Mucosa of descending colon (tissue), 3 donors: Measurements from ENCODE around the gene HLA-E. TPM values are rescaled to one million over a fixed set of nuclear protein-coding genes. Genes with fewer than 3 reads are reported as not detected.
A peak's percentile ranks its signal among the peaks of the same experiment; 100 is the strongest.
"Not testable (repeated sequence)": the region's sequence is repeated elsewhere in the genome, so short reads cannot be mapped to it uniquely, and the experiment has no call there.

Experiments
- ATAC-seq: fragments of 200-7000 bp; cut with Tn5 transposase; one replicate; pipeline ENCODE4 v1.9.1; 2020; ENCODE audit warnings: mild to moderate bottlenecking, moderate library complexity
- DNase-seq, 3 donors: peaks; one replicate each; pipeline ENCODE4 v3.0.0-alpha.2; 2020
- H3K36me3 ChIP-seq: fragments of 200-600 bp; one replicate; pipeline ENCODE4 v1.8.0; 2021; ENCODE audit warnings: low read depth, mild to moderate bottlenecking
- H3K4me1 ChIP-seq: fragments of 200-600 bp; one replicate; pipeline ENCODE4 v1.8.0; 2021; ENCODE audit warnings: low read depth, mild to moderate bottlenecking
- H3K4me3 ChIP-seq: fragments of 200-600 bp; one replicate; pipeline ENCODE4 v1.8.0; 2021; ENCODE audit warnings: mild to moderate bottlenecking
- H3K9me3 ChIP-seq: fragments of 200-600 bp; one replicate; pipeline ENCODE4 v1.8.0; 2021; ENCODE audit warnings: mild to moderate bottlenecking
- intact Hi-C, 2 donors: fragments of 100-400 bp; cut with DNase I in 1 of 2; cut with micrococcal nuclease in 1 of 2; formaldehyde crosslinking; loops; one replicate each; pipeline versions ENCODE4 v1.11.0 to v1.11.1; 2022; cut with DNase I, micrococcal nuclease
- total RNA-seq, 3 donors: library from RNA; stranded (reverse); fragmentation: NEBNext Ultra II Directional in 2 of 3; extraction: Animal tissue kit (Norgen Biotek cat#: 25700) in 2 of 3; gene quantifications; one replicate each; pipeline versions ENCODE4 v1.2.1 to v1.2.4, GENCODE V29; 2021 to 2023
- TF ChIP-seq, protein P1 (sequence below): fragments of 200-600 bp; IDR thresholded peaks from one replicate; pipeline ENCODE4 v1.8.0; 2022; ENCODE audit warnings: antibody characterized with exemption, mild to moderate bottlenecking
- donor health status: DM: no; HTN: no; CAD: no; lungs with moderate emphysema.
- donor health status: DM: no; HTN: no; CAD: no.
- donor health status: DM: no; HTN: yes; CAD: no.

Gene HLA-E
- total RNA-seq, 3 donors from 2014 or later = 316 to 631 (median 383) TPM

DNA sequence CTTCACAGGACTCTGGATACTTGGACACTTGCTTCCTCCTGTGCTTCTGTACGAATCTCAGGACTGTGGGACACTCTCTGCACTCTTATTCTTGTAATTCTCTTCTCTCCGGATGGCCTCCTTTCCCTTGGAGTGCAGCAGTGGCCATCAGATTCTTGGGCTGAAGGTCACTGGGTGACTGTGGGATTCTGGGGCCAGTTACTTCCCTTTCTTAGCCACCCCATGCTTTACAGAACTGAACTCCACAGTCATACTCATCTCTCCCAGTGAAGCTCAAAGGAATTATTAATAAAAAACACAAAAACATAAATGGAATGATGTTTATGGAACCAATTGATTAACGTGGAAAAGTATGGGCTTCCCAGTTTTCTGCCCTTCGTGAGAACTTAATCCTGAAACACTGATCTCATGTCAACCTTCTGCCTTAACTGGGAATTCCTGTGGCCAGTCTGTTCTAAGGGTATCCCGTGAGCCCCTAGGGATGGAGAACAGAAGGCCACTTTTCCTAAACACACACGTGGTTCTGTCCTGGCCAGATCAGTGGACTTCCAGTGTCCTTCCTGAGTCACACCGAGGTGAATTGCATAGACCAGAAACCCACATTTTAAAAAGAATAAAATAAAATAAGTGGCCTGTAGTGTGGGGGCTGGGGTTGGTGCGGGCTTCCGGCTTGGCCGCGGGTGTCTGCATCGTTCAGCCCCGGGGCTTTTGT is 23.6 kb upstream of the HLA-E start:
- ATAC-seq = no peak

GRCh38 chr6:30470968-30471367 is 18.3 kb upstream of the HLA-E start:
- intact Hi-C loops = no loop called here
- DNase-seq (no peak), ATAC-seq (no peak)
- Histone ChIP-seq H3K4me1 (peaks cover 6% of the 10 kb centered on the region), H3K9me3 (no peaks in the 10 kb centered on the region), H3K4me3 (no peak overlapping the region), H3K36me3 (no peaks in the 10 kb centered on the region)
- TF ChIP-seq, protein P1, sequence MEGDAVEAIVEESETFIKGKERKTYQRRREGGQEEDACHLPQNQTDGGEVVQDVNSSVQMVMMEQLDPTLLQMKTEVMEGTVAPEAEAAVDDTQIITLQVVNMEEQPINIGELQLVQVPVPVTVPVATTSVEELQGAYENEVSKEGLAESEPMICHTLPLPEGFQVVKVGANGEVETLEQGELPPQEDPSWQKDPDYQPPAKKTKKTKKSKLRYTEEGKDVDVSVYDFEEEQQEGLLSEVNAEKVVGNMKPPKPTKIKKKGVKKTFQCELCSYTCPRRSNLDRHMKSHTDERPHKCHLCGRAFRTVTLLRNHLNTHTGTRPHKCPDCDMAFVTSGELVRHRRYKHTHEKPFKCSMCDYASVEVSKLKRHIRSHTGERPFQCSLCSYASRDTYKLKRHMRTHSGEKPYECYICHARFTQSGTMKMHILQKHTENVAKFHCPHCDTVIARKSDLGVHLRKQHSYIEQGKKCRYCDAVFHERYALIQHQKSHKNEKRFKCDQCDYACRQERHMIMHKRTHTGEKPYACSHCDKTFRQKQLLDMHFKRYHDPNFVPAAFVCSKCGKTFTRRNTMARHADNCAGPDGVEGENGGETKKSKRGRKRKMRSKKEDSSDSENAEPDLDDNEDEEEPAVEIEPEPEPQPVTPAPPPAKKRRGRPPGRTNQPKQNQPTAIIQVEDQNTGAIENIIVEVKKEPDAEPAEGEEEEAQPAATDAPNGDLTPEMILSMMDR = no peak

More for the DNA sequence above, 23.6 kb upstream of the HLA-E start:
- TF ChIP-seq, protein P1 = no peak
- peaks cover 18% of the 10 kb centered on the region for H3K4me1 ChIP-seq
- intact Hi-C loops = no loop called here
- no peaks in the 10 kb centered on the region for H3K9me3 ChIP-seq
- no peaks in the 10 kb centered on the region for H3K36me3 ChIP-seq
- no peak overlapping the region for H3K4me3 ChIP-seq
- DNase-seq = no peak

DNA sequence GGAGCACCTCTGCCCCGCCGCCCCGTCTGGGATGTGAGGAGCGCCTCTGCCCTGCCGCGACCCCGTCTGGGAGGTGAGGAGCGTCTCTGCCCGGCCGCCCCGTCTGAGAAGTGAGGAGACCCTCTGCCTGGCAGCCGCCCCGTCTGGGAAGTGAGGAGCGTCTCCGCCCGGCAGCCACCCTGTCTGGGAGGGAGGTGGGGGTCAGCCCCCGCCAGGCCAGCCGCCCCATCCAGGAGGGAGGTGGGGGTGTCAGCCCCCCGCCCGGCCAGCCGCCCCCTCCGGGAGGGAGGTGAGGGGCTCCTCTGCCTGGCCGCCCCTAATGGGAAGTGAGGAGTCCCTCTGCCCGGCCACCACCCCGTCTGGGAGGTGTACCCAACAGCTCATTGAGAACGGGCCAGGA is 14.2 kb upstream of the HLA-E start:
- H3K4me1 ChIP-seq, H3K36me3 ChIP-seq, H3K9me3 ChIP-seq, H3K4me3 ChIP-seq, ATAC-seq, intact Hi-C loops, DNase-seq: not testable (repeated sequence)

DNA sequence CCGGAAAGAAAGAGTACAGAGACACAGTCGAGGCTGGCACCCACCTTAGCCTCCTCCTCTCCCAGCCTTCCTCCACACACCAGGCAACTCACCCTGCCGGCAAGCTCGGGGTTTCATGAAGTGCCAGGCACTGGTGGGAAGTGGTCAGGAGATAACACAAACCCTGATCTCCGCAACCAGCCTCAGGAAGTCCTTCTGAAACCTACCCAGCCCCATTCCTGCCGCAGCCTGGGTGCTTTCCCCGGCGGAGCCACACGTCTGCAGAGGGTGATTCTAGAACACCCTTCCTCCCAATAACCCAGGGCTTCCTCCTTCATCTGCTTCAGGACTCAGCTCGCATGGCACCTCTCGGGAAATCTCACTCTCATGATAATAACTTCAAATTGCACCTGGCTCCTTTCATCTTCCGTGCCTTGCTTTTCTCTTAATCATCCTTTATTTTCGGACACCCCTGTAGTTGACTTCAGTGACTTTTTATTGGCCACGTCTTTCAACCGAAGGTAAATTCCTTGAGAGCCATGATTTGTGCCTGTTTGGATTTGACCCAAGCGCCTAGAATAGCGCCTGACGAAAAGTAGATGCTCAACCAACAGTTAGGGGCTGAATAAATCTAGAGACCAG is 8.7 kb upstream of the HLA-E start:
- Histone ChIP-seq H3K4me3 (no peak overlapping the region), H3K36me3 (no peaks in the 10 kb centered on the region), H3K9me3 (no peaks in the 10 kb centered on the region), H3K4me1 (no peaks in the 10 kb centered on the region)
- peak; percentile 47 for ATAC-seq
- no peak for DNase-seq
- TF ChIP-seq, protein P1 = no peak
- intact Hi-C loops = loop anchor here (5.0 kb wide), 3 partner anchors 62 to 117 kb away; no protein-coding TSS in a partner anchor

GRCh38 chr6:30481211-30481964 is 7.9 kb upstream of the HLA-E start:
- intact Hi-C loops = loop anchor here (5.0 kb wide), 3 partner anchors 61 to 116 kb away; no protein-coding TSS in a partner anchor
- H3K36me3 ChIP-seq = no peaks in the 10 kb centered on the region
- no peak for DNase-seq
- peak; percentile 12 for ATAC-seq
- H3K4me1 ChIP-seq = no peaks in the 10 kb centered on the region
- H3K4me3 ChIP-seq = no peak overlapping the region
- TF ChIP-seq, protein P1 = no peak
- no peaks in the 10 kb centered on the region for H3K9me3 ChIP-seq
